Gastrocnemius medialis (tissue), 4 donors: Measurements from ENCODE around the gene IL31. TPM values are rescaled to one million over a fixed set of nuclear protein-coding genes. Genes with fewer than 3 reads are reported as not detected.

Experiments used
- ATAC-seq, 2 donors: fragments of 150-250 bp; one replicate each; pipeline ENCODE4 v1.9.1; 2016
- DNase-seq, 2 donors: peaks; one replicate each; pipeline ENCODE4 v3.0.0-alpha.2; 2019
- H3K27ac ChIP-seq, 4 donors: fragments of 200-600 bp; sonication (generic); 1 replicate in 1 of 4; 2 replicates in 3 of 4; pipeline ENCODE4 v1.5.1; 2016 to 2018; ENCODE audit warnings: mild to moderate bottlenecking in 2 of 4, moderate library complexity in 1 of 4
- H3K27me3 ChIP-seq, 3 donors: fragments of 200-600 bp; sonication (generic) in 2 of 3; 1 replicate in 1 of 3; 2 replicates in 2 of 3; pipeline versions ENCODE4 v1.5.1 to v1.6.0; 2016 to 2019; ENCODE audit warnings: mild to moderate bottlenecking in 1 of 3, moderate library complexity in 1 of 3
- H3K36me3 ChIP-seq, 2 donors: fragments of 200-600 bp; sonication (generic) in 1 of 2; one replicate each; pipeline ENCODE4 v1.5.1; 2017 to 2018
- H3K4me1 ChIP-seq, 2 donors: fragments of 200-600 bp; sonication (generic) in 1 of 2; one replicate each; pipeline ENCODE4 v1.5.1; 2016 to 2017; ENCODE audit warnings: mild to moderate bottlenecking in 2 of 2
- H3K4me3 ChIP-seq, 4 donors: fragments of 200-600 bp; sonication (generic) in 3 of 4; 1 replicate in 1 of 4; 2 replicates in 3 of 4; pipeline ENCODE4 v1.5.1; 2016 to 2019; ENCODE audit warnings: mild to moderate bottlenecking in 2 of 4
- H3K9me3 ChIP-seq, 3 donors: fragments of 200-600 bp; sonication (generic) in 2 of 3; 1 replicate in 1 of 3; 2 replicates in 2 of 3; pipeline ENCODE4 v1.5.1; 2016 to 2019
- CTCF ChIP-seq, 5 experiments: fragments of 450-650 bp in 3 of 5; fragments of 200-600 bp in 2 of 5; sonication (generic) in 2 of 5; IDR thresholded peaks in 4 of 5; conservative IDR thresholded peaks in 1 of 5; 1 replicate in 4 of 5; 2 replicates in 1 of 5; pipeline ENCODE4 v1.5.1; 2016 to 2019; ENCODE audit warnings: antibody characterized with exemption in 5 of 5, mild to moderate bottlenecking in 3 of 5, moderate library complexity in 3 of 5
- POLR2A ChIP-seq, 2 donors: fragments of 450-650 bp; IDR thresholded peaks; one replicate each; pipeline ENCODE4 v1.6.1; 2017; ENCODE audit warnings: antibody characterized with exemption in 2 of 2, mild to moderate bottlenecking in 2 of 2, moderate library complexity in 2 of 2
- in situ Hi-C, 4 donors: fragments of 200-750 bp; cut with MboI; loops; one replicate each; pipeline versions ENCODE4 v1.15.0 to v1.8.0; 2017; ENCODE audit warnings: low sequenced_read_pairs in 4 of 4
- intact Hi-C: fragments of 100-400 bp; cut with DNase I; formaldehyde crosslinking; loops from one replicate; pipeline ENCODE4 v1.15.1; 2023; ENCODE audit warnings: low total_unique reads
- total RNA-seq, 4 donors: library from RNA; depleted of rRNA; stranded (reverse); fragments of >200 nt; gene quantifications; one replicate each; pipeline versions ENCODE4 v1.1.0 to v1.2.3, GENCODE V29; 2016

Gene IL31
- total RNA-seq, 4 donors from 2014 or later: not detected

GRCh38 chr12:122125452-122126341 lies 48.3 kb downstream of the IL31 start:
- intact Hi-C loops: no loop called here
- Histone ChIP-seq H3K36me3 (peaks cover 4 to 35% of the 10 kb centered on the region in 2 donors), H3K27ac (peak overlapping the region; percentile 86 to 97 (median 90)), H3K27me3 (no peaks in the 10 kb centered on the region), H3K4me3 (no peak overlapping the region), H3K4me1 (peaks cover 52 to 58% of the 10 kb centered on the region in 2 donors), H3K9me3 (no peaks in the 10 kb centered on the region)
- peak in 1 of 2 donors; percentile 15 for TF ChIP-seq POLR2A (IDR thresholded peaks at IDR 0.05)
- no peak for TF ChIP-seq CTCF (IDR thresholded peaks at IDR 0.05 in 4 of 5, conservative IDR thresholded peaks at IDR 0.05 in 1 of 5)
- DNase-seq (peak; percentile 79 to 92), ATAC-seq (peak; percentile 82 to 84)
- in situ Hi-C loops: loop anchor here in 1 of 4 donors (5.0 kb wide), 1 partner anchor 68 kb away; no protein-coding TSS in a partner anchor

DNA sequence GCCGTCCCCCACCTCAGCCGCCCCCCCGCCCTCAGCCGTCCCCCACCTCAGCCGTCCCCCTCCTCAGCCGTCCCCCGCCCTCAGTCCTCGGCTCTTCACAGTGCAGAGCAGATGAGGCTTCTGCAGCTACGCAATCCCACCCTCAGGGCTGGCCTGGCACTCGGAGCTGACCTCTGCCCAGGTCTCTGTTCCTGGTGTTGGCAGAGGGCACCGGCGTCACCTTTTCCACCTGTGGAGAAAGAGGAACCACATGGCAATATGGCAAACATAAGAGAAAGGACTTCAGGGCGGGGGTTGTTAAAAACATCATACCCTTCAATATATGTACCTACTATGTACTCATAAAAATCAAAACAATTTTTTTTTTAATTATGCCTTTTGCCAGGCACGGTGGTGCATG lies 49.7 kb downstream of the IL31 start:
- H3K27ac ChIP-seq: peak overlapping the region; percentile 86 to 97 (median 90)
- peak overlapping the region in 1 of 4 donors; percentile 22 for H3K4me3 ChIP-seq
- no peaks in the 10 kb centered on the region for H3K27me3 ChIP-seq
- H3K4me1 ChIP-seq: peaks cover 58 to 63% of the 10 kb centered on the region in 2 donors
- DNase-seq (no peak), ATAC-seq (no peak)
- intact Hi-C loops: no loop called here
- H3K9me3 ChIP-seq: no peaks in the 10 kb centered on the region
- no peak for TF ChIP-seq CTCF (IDR thresholded peaks at IDR 0.05 in 4 of 5, conservative IDR thresholded peaks at IDR 0.05 in 1 of 5)
- in situ Hi-C loops: loop anchor here in 3 of 4 donors (5.0 kb wide), 1 partner anchor 67 kb away; no protein-coding TSS in a partner anchor
- peaks cover 0 to 22% of the 10 kb centered on the region in 2 donors for H3K36me3 ChIP-seq

GRCh38 chr12:122123761-122124145 lies 50.3 kb downstream of the IL31 start:
- no peaks in the 10 kb centered on the region for H3K27me3 ChIP-seq
- in situ Hi-C loops (loop anchor here in 3 of 4 donors (5.0 kb wide), 1 partner anchor 66 kb away; no protein-coding TSS in a partner anchor), intact Hi-C loops (loop anchor here (1.0 to 2.0 kb wide), 2 partner anchors 69 to 205 kb away; partner anchors contain the start of gene CFAP251)
- peaks cover 58 to 64% of the 10 kb centered on the region in 2 donors for H3K4me1 ChIP-seq
- TF ChIP-seq POLR2A (IDR thresholded peaks at IDR 0.05) (no peak), CTCF (IDR thresholded peaks at IDR 0.05 in 4 of 5, conservative IDR thresholded peaks at IDR 0.05 in 1 of 5) (no peak)
- peaks cover 0 to 15% of the 10 kb centered on the region in 2 donors for H3K36me3 ChIP-seq
- H3K4me3 ChIP-seq: peak overlapping the region in 1 of 4 donors; percentile 6
- H3K9me3 ChIP-seq: no peaks in the 10 kb centered on the region
- H3K27ac ChIP-seq: peak overlapping the region; percentile 80 to 97 (median 94)
- DNase-seq (no peak), ATAC-seq (no peak)

GRCh38 chr12:122123051-122123760 lies 50.8 kb downstream of the IL31 start:
- intact Hi-C loops: loop anchor here (1.0 to 2.0 kb wide), 2 partner anchors 69 to 204 kb away; partner anchors contain the start of gene CFAP251
- in situ Hi-C loops: loop anchor here in 3 of 4 donors (5.0 kb wide), 1 partner anchor 66 kb away; no protein-coding TSS in a partner anchor
- peak; percentile 39 to 54 for ATAC-seq

More at GRCh38 chr12:122123051-122123760, 50.8 kb downstream of the IL31 start:
- Histone ChIP-seq H3K4me1 (peaks cover 61 to 69% of the 10 kb centered on the region in 2 donors), H3K4me3 (peak overlapping the region in 1 of 4 donors; percentile 6), H3K9me3 (no peaks in the 10 kb centered on the region), H3K27ac (peak overlapping the region; percentile 80 to 97 (median 94)), H3K27me3 (no peaks in the 10 kb centered on the region), H3K36me3 (peaks cover 0 to 10% of the 10 kb centered on the region in 2 donors)
- TF ChIP-seq POLR2A (IDR thresholded peaks at IDR 0.05): no peak
- TF ChIP-seq CTCF (IDR thresholded peaks at IDR 0.05 in 4 of 5, conservative IDR thresholded peaks at IDR 0.05 in 1 of 5): peak; percentile 78 to 93 (median 84)
- DNase-seq: peak; percentile 53 to 72

Other genes with a start within 250 kb of the IL31 start
- gene BCL7A, start 152.3 kb downstream of the IL31 start, total RNA-seq: 10 to 100 TPM in 3 of 4 donors, 1 to 10 TPM in 1; 9.8 to 23.5 (median 13.7) TPM
- gene MLXIP, start 95.5 kb downstream of the IL31 start, total RNA-seq: 10 to 100 TPM; 36.6 to 89.4 (median 79.7) TPM
- gene LRRC43, start 8.9 kb upstream of the IL31 start, total RNA-seq: not detected
- not detected for gene B3GNT4, start 29.5 kb upstream of the IL31 start, total RNA-seq
- 10 to 100 TPM; 32.8 to 63.8 (median 44.5) TPM for gene DIABLO, start 51.8 kb upstream of the IL31 start, total RNA-seq
- 10 to 100 TPM; 16.1 to 27.1 (median 20.5) TPM for gene VPS33A, start 92.3 kb upstream of the IL31 start, total RNA-seq
- gene CLIP1, start 248.4 kb upstream of the IL31 start, total RNA-seq: 100 to 1,000 TPM; 371 to 626 (median 552) TPM